ENCODE measurements around the gene ST6GALNAC3.

ST6GALNAC3 gene

GRCh38 chr1:76395059-76395458, 320.5 kb downstream of the ST6GALNAC3 start:
- no peak overlapping the region for H3K4me3 ChIP-seq (ENCODE audit: control insufficient read depth, low read depth, low read length)
- DNase-seq (ENCODE audit: low read depth) = no peak
- no peak for TF ChIP-seq CTCF (IDR thresholded peaks at IDR 0.05; ENCODE audit: control insufficient read depth, insufficient read depth, low read depth, low read length, missing control alignments)

- no peak overlapping the region for H3K4me3 ChIP-seq (ENCODE audit: control insufficient read depth, low read depth, low read length)
- no peak for TF ChIP-seq CTCF (IDR thresholded peaks at IDR 0.05; ENCODE audit: control insufficient read depth, insufficient read depth, low read depth, low read length, missing control alignments)
- no peak for DNase-seq (ENCODE audit: low read depth)
These were observed 327.6 kb downstream of the ST6GALNAC3 start for GRCh38 chr1:76402128-76402527.

DNA sequence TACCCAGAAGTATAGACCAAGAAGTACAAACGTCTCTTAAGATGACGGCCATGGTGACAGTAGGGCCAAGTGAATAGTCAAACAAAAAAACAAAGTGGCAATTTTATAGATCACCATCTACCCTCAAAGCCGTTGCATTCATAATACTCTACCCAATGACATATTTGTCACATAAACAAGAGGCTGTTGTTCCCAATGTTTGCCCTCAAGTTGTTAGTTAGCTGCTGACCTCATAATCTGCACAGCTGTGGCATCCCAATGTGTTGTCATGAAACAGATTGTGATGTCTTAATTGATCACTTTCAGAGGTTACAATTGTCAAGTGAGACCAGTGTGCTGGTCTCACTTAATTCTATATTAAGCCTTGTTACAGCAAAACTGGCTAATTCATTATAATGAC, 333.8 kb downstream of the ST6GALNAC3 start:
- no peak for DNase-seq (ENCODE audit: low read depth)
- H3K4me3 ChIP-seq (ENCODE audit: control insufficient read depth, low read depth, low read length) = no peak overlapping the region
- no peak for TF ChIP-seq CTCF (IDR thresholded peaks at IDR 0.05; ENCODE audit: control insufficient read depth, insufficient read depth, low read depth, low read length, missing control alignments)

GRCh38 chr1:76410499-76410898, 336.0 kb downstream of the ST6GALNAC3 start:
- DNase-seq (ENCODE audit: low read depth) = no peak
- TF ChIP-seq CTCF (IDR thresholded peaks at IDR 0.05; ENCODE audit: control insufficient read depth, insufficient read depth, low read depth, low read length, missing control alignments) = no peak
- no peak overlapping the region for H3K4me3 ChIP-seq (ENCODE audit: control insufficient read depth, low read depth, low read length)

DNA sequence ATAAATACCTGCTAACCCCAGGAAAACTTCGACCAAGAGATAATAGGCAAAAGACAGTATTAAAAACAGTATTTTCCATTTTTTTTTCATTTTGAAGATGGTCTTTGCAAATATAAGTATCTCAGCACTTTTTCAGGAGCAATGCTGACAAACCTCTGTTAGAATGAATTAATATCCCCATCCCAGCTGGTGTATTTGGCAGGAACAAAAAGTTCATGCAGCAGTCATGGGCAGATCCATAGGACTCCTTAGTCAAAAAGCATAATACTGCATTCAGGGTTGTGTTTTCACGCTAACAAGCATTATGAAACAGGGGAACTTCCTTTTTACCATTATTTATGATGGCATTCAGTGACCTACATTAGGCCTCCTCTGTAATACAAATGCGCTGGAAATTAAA, 344.0 kb downstream of the ST6GALNAC3 start:
- no peak overlapping the region for H3K4me3 ChIP-seq (ENCODE audit: control insufficient read depth, low read depth, low read length)
- no peak for DNase-seq (ENCODE audit: low read depth)
- TF ChIP-seq CTCF (IDR thresholded peaks at IDR 0.05; ENCODE audit: control insufficient read depth, insufficient read depth, low read depth, low read length, missing control alignments) = no peak

GRCh38 chr1:76419603-76420002, 345.1 kb downstream of the ST6GALNAC3 start:
- no peak for TF ChIP-seq CTCF (IDR thresholded peaks at IDR 0.05; ENCODE audit: control insufficient read depth, insufficient read depth, low read depth, low read length, missing control alignments)
- no peak for DNase-seq (ENCODE audit: low read depth)
- H3K4me3 ChIP-seq (ENCODE audit: control insufficient read depth, low read depth, low read length) = no peak overlapping the region
